ENCODE results near the gene TMTC2.
"Not testable (repeated sequence)": the region's sequence is repeated elsewhere in the genome, so short reads cannot be mapped to it uniquely, and the experiment has no call there.

Gene TMTC2

GRCh38 chr12:82845076-82845475, 158.4 kb downstream of the TMTC2 start:
- H3K27ac ChIP-seq (ENCODE audit: extremely low read depth, low read depth, low read length); CTCF ChIA-PET; H3K36me3 ChIP-seq (ENCODE audit: control insufficient read depth in 2 of 2, insufficient read depth in 1 of 2, low read length in 2 of 2); H3K4me3 ChIP-seq (ENCODE audit: low read depth, low read length); H3K4me1 ChIP-seq (ENCODE audit: control insufficient read depth, insufficient read depth, low read length); POLR2A ChIA-PET; H3K9me3 ChIP-seq (ENCODE audit: control insufficient read depth, insufficient read depth, low read depth, low read length): not testable (repeated sequence)

- H3K27ac ChIP-seq (ENCODE audit: extremely low read depth, low read depth, low read length), result no peak overlapping the region
- ChIA-PET POLR2A (no interaction called here), CTCF (no interaction called here)
- H3K36me3 ChIP-seq (ENCODE audit: control insufficient read depth in 2 of 2, insufficient read depth in 1 of 2, low read length in 2 of 2), result no peaks in the 10 kb centered on the region
- TF ChIP-seq ZNF548 (tag by site-specific recombination; IDR thresholded peaks at IDR 0.05), result no peak
- TF ChIP-seq SP3 (tag by site-specific recombination; IDR thresholded peaks at IDR 0.05), result no peak
- no peak for TF ChIP-seq ZXDB (tag by site-specific recombination; IDR thresholded peaks at IDR 0.05)
- TF ChIP-seq ZNF157 (tag by site-specific recombination; IDR thresholded peaks at IDR 0.05), result no peak
- TF ChIP-seq ZNF600 (tag by site-specific recombination; IDR thresholded peaks at IDR 0.05), result no peak
- no peaks in the 10 kb centered on the region for H3K9me3 ChIP-seq (ENCODE audit: control insufficient read depth, insufficient read depth, low read depth, low read length)
- no peaks in the 10 kb centered on the region for H3K4me1 ChIP-seq (ENCODE audit: control insufficient read depth, insufficient read depth, low read length)
- H3K4me3 ChIP-seq (ENCODE audit: low read depth, low read length), result no peak overlapping the region
Measured at GRCh38 chr12:82848845-82849244, 162.1 kb downstream of the TMTC2 start.

- ChIA-PET CTCF (interaction anchor here (0.7 kb wide), 1 partner anchor 232 kb away, joined by 4 read pairs; no protein-coding TSS in a partner anchor), POLR2A (no interaction called here)
- 0 out of 2 replicates have a peak, but pooled peaks cover 3% of the 10 kb centered on the region for H3K4me1 ChIP-seq (ENCODE audit: control insufficient read depth, insufficient read depth, low read length)
- no peak overlapping the region for H3K4me3 ChIP-seq (ENCODE audit: low read depth, low read length)
- H3K36me3 ChIP-seq (ENCODE audit: control insufficient read depth in 2 of 2, insufficient read depth in 1 of 2, low read length in 2 of 2), result no peaks in the 10 kb centered on the region
- no peaks in the 10 kb centered on the region for H3K9me3 ChIP-seq (ENCODE audit: control insufficient read depth, insufficient read depth, low read depth, low read length)
- TF ChIP-seq ZSCAN23 (tag by site-specific recombination; IDR thresholded peaks at IDR 0.05), result no peak
- no peak for TF ChIP-seq KLF17 (tag by site-specific recombination; IDR thresholded peaks at IDR 0.05)
- TF ChIP-seq ZNF148 (tag by site-specific recombination; IDR thresholded peaks at IDR 0.05; ENCODE audit: borderline replicate concordance), result no peak
- TF ChIP-seq ZNF202 (tag by site-specific recombination; IDR thresholded peaks at IDR 0.05; ENCODE audit: borderline replicate concordance), result no peak
- TF ChIP-seq ZNF239 (tag by site-specific recombination; IDR thresholded peaks at IDR 0.05), result no peak
- TF ChIP-seq GLIS2 (tag by site-specific recombination; IDR thresholded peaks at IDR 0.05), result no peak
- no peak overlapping the region for H3K27ac ChIP-seq (ENCODE audit: extremely low read depth, low read depth, low read length)
Measured at GRCh38 chr12:82852529-82852928, 165.8 kb downstream of the TMTC2 start.

- H3K36me3 ChIP-seq (ENCODE audit: control insufficient read depth in 2 of 2, insufficient read depth in 1 of 2, low read length in 2 of 2), result no peaks in the 10 kb centered on the region; a peak in 1 of 3 replicates
- POLR2A ChIA-PET, result no interaction called here
Measured at GRCh38 chr12:82855872-82856271, 169.2 kb downstream of the TMTC2 start.

More at GRCh38 chr12:82855872-82856271, 169.2 kb downstream of the TMTC2 start:
- no peak overlapping the region for H3K27ac ChIP-seq (ENCODE audit: extremely low read depth, low read depth, low read length)
- H3K4me1 ChIP-seq (ENCODE audit: control insufficient read depth, insufficient read depth, low read length), result peaks cover 9% of the 10 kb centered on the region
- no peak overlapping the region for H3K4me3 ChIP-seq (ENCODE audit: low read depth, low read length)
- no peak for TF ChIP-seq FEZF1 (tag by site-specific recombination; IDR thresholded peaks at IDR 0.05)
- TF ChIP-seq KLF1 (tag by site-specific recombination; IDR thresholded peaks at IDR 0.05), result no peak
- no peak for TF ChIP-seq IKZF3 (tag by site-specific recombination; IDR thresholded peaks at IDR 0.05)
- no peak for TF ChIP-seq ZNF777 (tag by site-specific recombination; IDR thresholded peaks at IDR 0.05; ENCODE audit: borderline replicate concordance)
- no peak for TF ChIP-seq ZSCAN30 (tag by site-specific recombination; IDR thresholded peaks at IDR 0.05)
- no peak for TF ChIP-seq ZNF121 (tag by site-specific recombination; IDR thresholded peaks at IDR 0.05)
- no peak for TF ChIP-seq ZSCAN23 (tag by site-specific recombination; IDR thresholded peaks at IDR 0.05)
- TF ChIP-seq ZNF529 (tag by site-specific recombination; IDR thresholded peaks at IDR 0.05; ENCODE audit: insufficient replicate concordance), result no peak
- no peak for TF ChIP-seq ZNF2 (tag by site-specific recombination; IDR thresholded peaks at IDR 0.05)
- no peak for TF ChIP-seq TRIM28 (IDR thresholded peaks at IDR 0.05; ENCODE audit: borderline replicate concordance, low read length)
- no peak for TF ChIP-seq KLF10 (tag by site-specific recombination; IDR thresholded peaks at IDR 0.05)
- TF ChIP-seq HOXD13 (CRISPR knock-in tag; IDR thresholded peaks at IDR 0.05; ENCODE audit: borderline replicate concordance), result no peak
- TF ChIP-seq ZFP3 (tag by site-specific recombination; IDR thresholded peaks at IDR 0.05; ENCODE audit: low read depth), result no peak
- TF ChIP-seq HOXC10 (CRISPR knock-in tag; IDR thresholded peaks at IDR 0.05), result no peak
- H3K9me3 ChIP-seq (ENCODE audit: control insufficient read depth, insufficient read depth, low read depth, low read length), result no peaks in the 10 kb centered on the region
- CTCF ChIA-PET, result interaction anchor here (0.9 kb wide), 1 partner anchor 55 kb away, joined by 3 read pairs; no protein-coding TSS in a partner anchor
